T-cell (primary cell): Measurements from ENCODE around the gene ROMO1. TPM values are rescaled to one million over a fixed set of nuclear protein-coding genes. Genes with fewer than 3 reads are reported as not detected.

Source experiments
- ATAC-seq, 4 experiments: fragments of 200-7000 bp in 3 of 4; fragments of 150-1000 bp in 1 of 4; cut with Tn5 transposase; replicated peaks in 1 of 4; 1 replicate in 3 of 4; 2 replicates in 1 of 4; pipeline ENCODE4 v1.10.0; 2021; ENCODE audit warnings: moderate library complexity in 3 of 4, mild to moderate bottlenecking in 2 of 4, moderate number of reproducible peaks in 1 of 4
- CTCF ChIA-PET, 2 donors: fragments of 300-600 bp; sonication (Branson Sonifier 250); formaldehyde crosslinking; loops; one replicate each; lab custom pipeline; 2022; ENCODE audit warnings: antibody characterized with exemption in 2 of 2; lab: Charles Lee
- POLR2A ChIA-PET, 2 donors: fragments of 300-600 bp; sonication (Branson Sonifier 250); formaldehyde crosslinking; loops; one replicate each; lab custom pipeline; 2022; ENCODE audit warnings: antibody characterized with exemption in 2 of 2; lab: Charles Lee
- DNase-seq, 35 experiments: peaks; one replicate each; pipeline versions ENCODE4 v3.0.0 to v3.0.0-alpha.2; 2013 to 2023
- H3K27ac ChIP-seq: one replicate; pipeline ENCODE4 v1.5.1; 2013; ENCODE audit warnings: low read length
- H3K27me3 ChIP-seq, 2 experiments: replicated peaks in 1 of 2; 1 replicate in 1 of 2; 2 replicates in 1 of 2; pipeline versions ENCODE4 v1.6.1 to v1.7.0; 2013; ENCODE audit warnings: low read length in 1 of 2, mixed read lengths in 1 of 2; ENCODE audit not compliant: control insufficient read depth in 2 of 2, insufficient read depth in 2 of 2; ENCODE audit errors: extremely low read depth in 1 of 2
- H3K36me3 ChIP-seq, 2 donors: 1 replicate in 1 of 2; 2 replicates in 1 of 2; pipeline versions ENCODE4 v1.6.1 to v1.7.0; 2013; ENCODE audit warnings: low read length in 1 of 2; ENCODE audit not compliant: control insufficient read depth in 2 of 2, insufficient read depth in 1 of 2; ENCODE audit errors: extremely low read depth in 1 of 2
- H3K4me1 ChIP-seq, 2 experiments: 1 replicate in 1 of 2; 2 replicates in 1 of 2; pipeline versions ENCODE4 v1.6.1 to v1.7.0; 2013; ENCODE audit warnings: low read length in 2 of 2, mixed read lengths in 1 of 2; ENCODE audit not compliant: insufficient read depth in 2 of 2, control insufficient read depth in 1 of 2; ENCODE audit errors: extremely low read depth in 1 of 2
- H3K4me3 ChIP-seq, 2 donors: 1 replicate in 1 of 2; 2 replicates in 1 of 2; pipeline versions ENCODE4 v1.5.1 to v1.7.0; 2013; ENCODE audit warnings: mild to moderate bottlenecking in 2 of 2, low read length in 1 of 2, moderate library complexity in 1 of 2; ENCODE audit not compliant: control insufficient read depth in 1 of 2; ENCODE audit errors: extremely low read depth in 1 of 2
- H3K9me3 ChIP-seq: 2 replicates; pipeline ENCODE4 v1.7.0; 2013
- H3K27ac Mint-ChIP-seq, 2 donors: one replicate each; pipeline ENCODE4 v1.8.0; 2020 to 2021; ENCODE audit warnings: mild to moderate bottlenecking in 2 of 2, mixed read lengths in 2 of 2
- H3K27me3 Mint-ChIP-seq, 2 donors: one replicate each; pipeline ENCODE4 v1.8.0; 2021 to 2022; ENCODE audit warnings: mixed read lengths in 2 of 2
- H3K36me3 Mint-ChIP-seq: one replicate; pipeline ENCODE4 v1.8.0; 2021; ENCODE audit warnings: mixed read lengths
- H3K4me1 Mint-ChIP-seq, 3 donors: one replicate each; pipeline ENCODE4 v1.8.0; 2020 to 2022; ENCODE audit warnings: mixed read lengths in 3 of 3, mild to moderate bottlenecking in 1 of 3
- H3K4me3 Mint-ChIP-seq, 3 donors: one replicate each; pipeline ENCODE4 v1.8.0; 2020 to 2022; ENCODE audit warnings: mild to moderate bottlenecking in 3 of 3, mixed read lengths in 3 of 3, moderate library complexity in 3 of 3
- H3K9me3 Mint-ChIP-seq, 3 donors: one replicate each; pipeline ENCODE4 v1.8.0; 2020 to 2022; ENCODE audit warnings: mixed read lengths in 3 of 3
- WGBS: methylation state at CpG from one replicate; pipeline ENCODE4 v1.1.5; 2013; ENCODE audit warnings: missing lambda C conversion rate; ENCODE audit not compliant: insufficient coverage; 5-methylcytosine and 5-hydroxymethylcytosine counted together
- total RNA-seq, 35 experiments: library from RNA in 6 of 35; stranded (reverse) in 6 of 35; fragments of 120-200 nt in 1 of 35; gene quantifications; one replicate each; pipeline versions ENCODE4 v1.2.1 to v1.2.4 and lab custom pipeline; 2013 to 2026

Gene ROMO1
- total RNA-seq, 5 donors from 2014 or later (not counting 1 experiment from before 2014, with no cell fraction given), result 38.4 to 79.7 (median 62.5) TPM

DNA sequence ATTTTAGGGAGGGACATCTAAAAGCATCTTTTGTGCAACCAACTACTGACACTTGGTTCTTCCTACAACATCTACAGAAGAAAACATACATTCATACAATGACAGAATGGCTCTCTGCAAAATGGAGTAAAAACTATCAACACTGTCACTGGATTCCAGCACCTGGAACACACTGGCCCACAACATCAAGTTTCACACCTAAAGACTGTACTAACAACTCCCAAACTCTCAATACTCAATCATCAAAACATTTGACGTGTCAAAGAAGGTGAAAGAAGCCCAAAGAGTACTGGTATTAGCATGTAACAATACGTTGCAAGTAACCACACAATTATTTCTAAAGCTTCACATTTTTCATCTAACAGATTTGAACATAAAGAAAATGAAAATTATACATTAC, 36.7 kb upstream of the ROMO1 start:
- Histone ChIP-seq H3K27ac (peak overlapping the region; percentile 100), H3K4me3 (peak overlapping the region in 1 of 2 donors; percentile 22), H3K36me3 (no peaks in the 10 kb centered on the region), H3K4me1 (peaks cover 40 to 46% of the 10 kb centered on the region in 2 experiments), H3K27me3 (no peaks in the 10 kb centered on the region), H3K9me3 (no peaks in the 10 kb centered on the region)
- peak overlapping the region; percentile 92 to 95 (median 93) for H3K4me3 Mint-ChIP-seq
- DNase-seq, result peak in 1 of 35 experiments; percentile 24
- H3K27ac Mint-ChIP-seq, result peak overlapping the region; percentile 99
- no peaks in the 10 kb centered on the region for H3K36me3 Mint-ChIP-seq
- no peaks in the 10 kb centered on the region for H3K9me3 Mint-ChIP-seq
- H3K4me1 Mint-ChIP-seq, result peaks cover 64 to 69% (median 67%) of the 10 kb centered on the region in 3 donors
- ChIA-PET CTCF (interaction anchor here in 1 of 2 donors (2.9 kb wide), 1 partner anchor 44 kb away, joined by 13 read pairs; no protein-coding TSS in a partner anchor), POLR2A (interaction anchor here in 1 of 2 donors (0.6 to 1.2 kb wide), 3 partner anchors 14 to 47 kb away, joined by 3 to 9 read pairs (median 3); partner anchors contain the start of gene SPAG4)
- no peaks in the 10 kb centered on the region for H3K27me3 Mint-ChIP-seq
- WGBS, result 0% methylated on average over 1 of the region's 2 CpGs
- no peak for ATAC-seq

- Histone ChIP-seq H3K36me3 (peaks cover 0 to 6% of the 10 kb centered on the region in 2 donors), H3K4me3 (peak overlapping the region; percentile 88 to 99), H3K9me3 (no peaks in the 10 kb centered on the region), H3K27ac (peak overlapping the region; percentile 100), H3K4me1 (peaks cover 30 to 45% of the 10 kb centered on the region in 2 experiments), H3K27me3 (no peaks in the 10 kb centered on the region)
- ATAC-seq, result peak; percentile 56 to 68 (median 63)
- Mint-ChIP-seq H3K27ac (peak overlapping the region; percentile 99), H3K27me3 (no peaks in the 10 kb centered on the region), H3K4me3 (peak overlapping the region; percentile 92 to 95 (median 93)), H3K4me1 (peaks cover 56 to 59% (median 57%) of the 10 kb centered on the region in 3 donors), H3K36me3 (peaks cover 6% of the 10 kb centered on the region), H3K9me3 (no peaks in the 10 kb centered on the region)
- ChIA-PET CTCF (interaction anchor here in 1 of 2 donors (0.8 to 2.9 kb wide), 4 partner anchors 17 to 48 kb away, joined by 3 to 13 read pairs (median 6); partner anchors contain the start of gene SPAG4), POLR2A (interaction anchor here (0.5 to 2.0 kb wide), 13 partner anchors 19 to 1820 kb away, joined by 3 to 13 read pairs (median 4); partner anchors contain the start of genes RBM39 (in 2 of the 2) and SPAG4 (in 2 of the 2))
- WGBS, result 0% methylated on average over 21 of the region's 28 CpGs
- DNase-seq, result peak; percentile 46 to 79 (median 66)
These were observed 35.4 kb upstream of the ROMO1 start for GRCh38 chr20:35663516-35664465.

DNA sequence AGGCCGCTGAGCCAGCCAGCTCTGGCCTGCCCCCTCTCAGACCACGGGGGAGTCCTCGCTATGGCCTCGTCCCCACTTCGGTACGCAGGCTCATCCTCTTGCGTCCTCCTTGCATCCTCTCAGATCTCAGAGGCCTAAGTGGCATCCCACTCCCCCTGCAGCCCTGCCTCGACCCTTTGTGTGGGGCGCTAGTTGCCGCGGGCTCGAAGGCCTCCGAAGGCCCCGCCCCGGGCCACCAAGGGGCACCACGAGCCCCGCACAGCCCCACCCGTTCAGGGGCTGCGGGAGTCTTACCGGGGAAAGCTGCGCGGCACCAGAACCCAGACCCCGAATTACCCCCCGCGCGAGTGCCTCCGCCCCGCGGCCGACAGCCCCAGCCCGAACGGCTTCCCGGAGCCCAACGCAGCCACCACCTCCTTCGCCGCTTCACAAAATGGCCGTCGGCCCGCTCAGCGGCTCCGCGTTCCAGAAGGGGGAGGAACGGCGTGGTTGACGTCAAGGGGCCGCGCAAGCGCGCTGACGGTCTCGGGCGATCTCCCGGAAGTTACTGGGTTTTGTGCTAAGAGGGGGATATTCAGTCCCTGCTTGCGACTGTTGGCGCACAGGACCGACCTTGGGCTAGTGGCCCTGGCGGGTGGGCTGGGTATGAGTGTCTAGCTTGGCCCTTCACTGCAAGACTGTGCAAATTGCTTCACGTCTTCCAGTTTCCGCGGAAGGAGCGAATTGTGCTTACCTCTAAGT, 34.6 kb upstream of the ROMO1 start, which contains the start of the genes CPNE1 and RBM12:
Gene CPNE1 (minus strand): TSS at position 435 of the 741 bp plus-strand sequence. CDS start 31,977 bp downstream, outside the sequence.
Gene RBM12 (minus strand): TSS at position 435 of the 741 bp plus-strand sequence. CDS start 9,578 bp downstream, outside the sequence.
- H3K4me3 Mint-ChIP-seq, result peak within 1 kb of the TSS; percentile 92 to 95 (median 93)
- no peaks in the 10 kb centered on the region for H3K9me3 ChIP-seq
- POLR2A ChIA-PET, result interaction anchor here (0.5 to 2.0 kb wide), 8 partner anchors 10 to 253 kb away, joined by 3 to 13 read pairs (median 6); partner anchors contain the start of genes RBM39 (in 2 of the 2) and SPAG4 (in 2 of the 2)
- WGBS, result 0% methylated on average over 61 of the region's 61 CpGs
- ATAC-seq (peak; percentile 81 to 85 (median 83)), DNase-seq (peak; percentile 87 to 96 (median 92))
- peak within 1 kb of the TSS; percentile 88 to 99 for H3K4me3 ChIP-seq
- H3K27me3 Mint-ChIP-seq, result no peaks in the 10 kb centered on the region
- no peaks in the 10 kb centered on the region for H3K9me3 Mint-ChIP-seq
- H3K36me3 Mint-ChIP-seq, result peaks cover 12% of the 10 kb centered on the region
- H3K4me1 Mint-ChIP-seq, result peaks cover 48 to 50% (median 50%) of the 10 kb centered on the region in 3 donors
- H3K27me3 ChIP-seq, result no peaks in the 10 kb centered on the region
- H3K4me1 ChIP-seq, result peaks cover 30 to 39% of the 10 kb centered on the region in 2 experiments
- CTCF ChIA-PET, result interaction anchor here in 1 of 2 donors (0.5 to 2.9 kb wide), 3 partner anchors 18 to 49 kb away, joined by 3 to 13 read pairs (median 8); partner anchors contain the start of gene SPAG4
- H3K27ac ChIP-seq, result peak within 1 kb of the TSS; percentile 100
- H3K27ac Mint-ChIP-seq, result peak within 1 kb of the TSS; percentile 99
- H3K36me3 ChIP-seq, result peaks cover 0 to 14% of the 10 kb centered on the region in 2 donors

DNA sequence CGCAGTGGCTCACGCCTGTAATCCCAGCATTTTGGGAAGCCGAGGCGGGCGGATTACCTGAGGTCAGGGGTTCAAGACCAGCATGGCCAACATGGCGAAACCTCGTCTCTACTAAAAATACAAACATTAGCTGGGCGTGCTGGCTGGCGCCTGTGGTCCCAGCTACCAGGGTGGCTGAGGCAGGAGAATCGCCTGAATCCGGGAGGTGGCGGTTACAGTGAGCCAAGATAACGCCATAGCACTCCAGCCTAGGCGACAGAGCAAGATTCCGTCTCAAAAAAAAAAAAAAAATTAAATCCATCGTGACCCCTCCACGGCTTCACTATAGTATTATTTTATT, 33.3 kb upstream of the ROMO1 start:
- Mint-ChIP-seq H3K4me3 (peak overlapping the region; percentile 20 to 51 (median 28)), H3K27ac (peak overlapping the region in 1 of 2 donors; percentile 48)

GRCh38 chr20:35669221-35669620, 30.0 kb upstream of the ROMO1 start:
- H3K9me3 ChIP-seq, result no peaks in the 10 kb centered on the region
- Mint-ChIP-seq H3K27me3 (no peaks in the 10 kb centered on the region), H3K4me3 (no peak overlapping the region), H3K36me3 (peaks cover 45% of the 10 kb centered on the region), H3K27ac (no peak overlapping the region), H3K4me1 (peaks cover 4 to 6% (median 6%) of the 10 kb centered on the region in 3 donors), H3K9me3 (no peaks in the 10 kb centered on the region)
- ChIA-PET CTCF (interaction anchor here in 1 of 2 donors (0.8 kb wide), 1 partner anchor 17 kb away, joined by 4 read pairs; no protein-coding TSS in a partner anchor), POLR2A (interaction anchor here (0.5 to 0.6 kb wide), 3 partner anchors 48 to 181 kb away, joined by 3 to 4 read pairs (median 4); no protein-coding TSS in a partner anchor)
- peaks cover 0 to 7% of the 10 kb centered on the region in 2 experiments for H3K4me1 ChIP-seq
- 88% methylated on average over 1 of the region's 5 CpGs for WGBS
- DNase-seq (no peak), ATAC-seq (no peak)
- H3K27ac ChIP-seq, result no peak overlapping the region
- H3K27me3 ChIP-seq, result no peaks in the 10 kb centered on the region
- no peak overlapping the region for H3K4me3 ChIP-seq
- H3K36me3 ChIP-seq, result peaks cover 0 to 53% of the 10 kb centered on the region in 2 donors

More for the DNA sequence above, 33.3 kb upstream of the ROMO1 start:
- H3K9me3 Mint-ChIP-seq, result no peaks in the 10 kb centered on the region
- no peaks in the 10 kb centered on the region for H3K27me3 ChIP-seq
- ChIA-PET POLR2A (interaction anchor here (0.5 to 1.2 kb wide), 6 partner anchors 10 to 1218 kb away, joined by 3 to 4 read pairs (median 4); no protein-coding TSS in a partner anchor), CTCF (interaction anchor here in 1 of 2 donors (0.7 kb wide), 2 partner anchors 64 to 69 kb away, joined by 3 to 4 read pairs; no protein-coding TSS in a partner anchor)
- DNase-seq, result no peak
- no peak overlapping the region for H3K4me3 ChIP-seq
- no peaks in the 10 kb centered on the region for H3K9me3 ChIP-seq
- H3K36me3 Mint-ChIP-seq, result peaks cover 25% of the 10 kb centered on the region
- H3K27me3 Mint-ChIP-seq, result no peaks in the 10 kb centered on the region
- peaks cover 36 to 38% (median 37%) of the 10 kb centered on the region in 3 donors for H3K4me1 Mint-ChIP-seq
- H3K36me3 ChIP-seq, result peaks cover 0 to 27% of the 10 kb centered on the region in 2 donors
- peaks cover 20 to 27% of the 10 kb centered on the region in 2 experiments for H3K4me1 ChIP-seq
- H3K27ac ChIP-seq, result no peak overlapping the region
- no peak for ATAC-seq
- WGBS, result 98% methylated on average over 11 of the region's 17 CpGs
